ENCODE measurements around the gene RAVER1.
A peak's percentile ranks its signal among the peaks of the same experiment; 100 is the strongest.

The RAVER1 gene

DNA sequence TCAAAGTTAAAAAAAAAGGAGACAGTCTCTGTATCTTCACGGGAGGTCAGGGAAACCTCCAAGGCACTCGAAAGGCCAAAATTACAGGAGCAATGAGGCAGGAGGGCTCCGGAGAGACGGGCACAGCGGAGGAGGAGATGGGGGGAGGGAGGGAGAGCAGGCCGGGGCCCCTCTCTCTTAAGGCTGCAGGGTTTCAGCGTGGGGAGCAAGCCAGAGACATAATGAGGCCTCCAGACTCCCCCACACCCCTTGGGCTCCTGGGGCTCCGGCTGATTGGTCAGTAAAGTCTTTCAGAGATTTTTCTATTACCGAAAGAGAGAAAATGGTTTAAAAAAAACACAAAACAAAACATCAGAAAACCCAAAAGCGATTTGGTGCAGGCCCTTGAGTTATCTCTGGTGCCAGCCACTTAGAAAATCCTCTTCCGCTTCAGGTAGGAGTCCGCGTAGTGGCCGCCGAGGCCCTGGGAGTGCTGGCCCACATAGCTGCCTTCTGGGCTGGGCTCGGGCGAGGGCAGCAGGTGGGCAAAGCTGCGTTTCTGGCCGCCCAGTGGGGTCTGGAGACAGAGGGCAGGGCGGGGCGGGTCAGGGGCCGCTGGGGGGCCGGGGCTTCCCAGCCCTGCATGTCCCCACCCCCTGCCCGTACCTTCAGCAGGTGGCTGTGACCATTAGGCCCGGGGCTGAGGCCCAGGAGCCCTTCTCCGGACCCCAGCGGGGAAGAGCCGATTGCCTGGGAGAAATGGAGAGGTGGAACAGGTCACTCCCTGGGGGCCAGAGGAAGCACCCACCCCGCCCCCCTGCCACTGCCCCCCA is 16.1 kb downstream of the RAVER1 start:
- no peak for DNase-seq

DNA sequence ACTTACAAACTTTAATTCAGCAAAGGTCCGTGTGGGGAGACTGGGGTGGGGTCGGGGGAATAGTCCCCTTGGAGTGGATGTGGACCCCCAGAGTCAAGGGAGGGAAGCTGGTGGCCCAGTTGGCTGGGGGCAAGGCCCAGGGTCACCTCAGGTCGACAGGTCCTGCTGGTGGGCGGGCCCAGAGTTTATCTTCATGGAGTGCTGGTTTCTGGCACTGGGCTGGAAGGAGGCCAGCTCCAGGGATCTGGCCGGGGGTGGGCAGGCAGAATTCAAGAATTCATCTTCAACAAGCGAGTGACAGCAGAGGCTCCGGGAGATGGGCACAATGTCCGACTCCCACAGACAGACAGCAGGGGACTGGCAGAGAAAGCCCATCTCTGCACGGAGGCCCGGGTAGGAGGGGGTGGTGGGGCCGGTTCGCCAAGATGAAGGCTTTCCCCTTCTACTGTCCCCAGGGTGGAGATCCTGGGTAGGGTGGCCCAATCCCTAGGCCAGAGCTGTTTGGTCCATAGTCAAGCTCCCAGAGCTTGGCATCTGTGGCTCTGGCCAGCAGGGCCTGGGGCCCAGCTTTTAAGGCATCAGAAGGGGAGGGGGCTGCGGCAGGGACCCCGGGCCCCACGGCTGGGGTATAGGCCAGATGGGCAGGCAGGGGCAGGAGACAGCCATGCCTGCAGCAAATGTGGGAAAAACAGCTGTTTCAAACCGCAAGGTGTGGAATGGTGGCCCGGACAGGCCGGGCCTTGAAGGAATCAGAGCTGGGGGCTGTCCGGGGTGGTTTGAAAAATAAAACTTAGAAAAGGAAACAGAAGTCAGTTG is 16.9 kb downstream of the RAVER1 start:
- DNase-seq = no peak

DNA sequence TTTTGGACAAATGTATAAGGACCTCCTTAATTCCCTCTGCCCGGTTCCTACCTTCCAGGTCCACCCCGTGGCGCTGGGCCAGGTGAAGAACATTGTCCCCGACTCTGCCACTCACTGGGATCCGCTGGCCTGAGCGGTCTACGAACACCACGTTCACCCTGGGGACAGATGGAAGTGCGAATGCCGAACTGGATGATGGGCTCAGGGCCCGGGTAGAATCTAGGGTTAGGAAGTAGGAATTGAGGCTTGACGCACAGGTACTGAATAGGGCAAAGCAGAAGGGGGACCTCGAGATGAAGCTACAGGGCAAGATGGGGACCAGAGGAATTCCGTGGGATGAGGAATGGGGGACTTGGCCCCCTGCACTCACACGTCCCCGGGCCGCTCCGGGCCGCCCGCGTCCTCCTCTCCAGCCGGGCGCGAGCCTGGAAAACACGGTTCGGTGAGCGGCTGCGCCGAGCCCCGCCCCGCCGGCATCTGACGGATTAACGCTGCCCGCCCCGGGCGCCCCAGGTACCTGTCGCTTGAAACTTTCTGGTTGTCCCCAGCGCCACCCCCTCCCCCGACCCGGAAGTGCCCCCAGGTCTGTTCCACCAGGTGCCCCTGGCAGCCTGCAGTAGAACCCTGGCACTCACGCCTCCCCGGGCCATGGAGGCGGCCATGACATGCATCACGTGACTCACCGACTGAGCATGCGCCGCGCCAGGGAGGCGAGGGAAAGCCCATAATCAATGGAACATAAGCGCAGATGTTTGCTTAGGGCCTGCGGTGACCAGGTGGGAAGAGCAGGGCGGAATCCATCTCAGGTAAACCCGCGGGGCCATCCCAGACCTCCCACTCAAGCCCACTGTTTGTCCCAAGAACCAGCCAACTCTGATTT is 17.8 kb downstream of the RAVER1 start, which contains the start of gene FDX2:
Gene FDX2, minus strand, starts transcription at position 681 of the 880 bp plus-strand sequence. Its CDS starts 19 bp downstream, at position 662.
- DNase-seq = peak; percentile 83

- DNase-seq = no peak
These were observed 23.9 kb downstream of the RAVER1 start, which contains the start of gene ZGLP1 for GRCh38 chr19:10309423-10309822. Gene ZGLP1 (minus strand): TSS chr19:10309815.

- DNase-seq = no peak
These were observed 27.0 kb downstream of the RAVER1 start for GRCh38 chr19:10306327-10306726.

GRCh38 chr19:10305139-10305806 is 28.1 kb downstream of the RAVER1 start:
- peak; percentile 76 for DNase-seq

GRCh38 chr19:10299545-10300458 is 33.5 kb downstream of the RAVER1 start:
- DNase-seq = no peak

GRCh38 chr19:10295847-10296591 is 37.3 kb downstream of the RAVER1 start:
- no peak for DNase-seq

- no peak for DNase-seq
These were observed 38.0 kb downstream of the RAVER1 start for GRCh38 chr19:10295305-10295846.

DNA sequence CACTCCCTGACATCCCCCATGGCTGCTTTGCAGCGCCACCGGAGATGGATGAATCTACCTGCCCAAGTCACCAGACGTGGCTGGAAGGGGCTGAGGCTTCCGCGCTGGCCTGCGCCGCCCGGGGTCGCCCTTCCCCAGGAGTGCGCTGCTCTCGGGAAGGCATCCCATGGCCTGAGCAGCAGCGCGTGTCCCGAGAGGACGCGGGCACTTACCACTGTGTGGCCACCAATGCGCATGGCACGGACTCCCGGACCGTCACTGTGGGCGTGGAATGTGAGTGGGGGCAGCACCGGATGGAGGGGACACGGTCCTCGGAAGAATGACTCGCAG is 39.0 kb downstream of the RAVER1 start:
- DNase-seq = no peak

GRCh38 chr19:10293637-10294367 is 39.5 kb downstream of the RAVER1 start:
- no peak for DNase-seq

DNA sequence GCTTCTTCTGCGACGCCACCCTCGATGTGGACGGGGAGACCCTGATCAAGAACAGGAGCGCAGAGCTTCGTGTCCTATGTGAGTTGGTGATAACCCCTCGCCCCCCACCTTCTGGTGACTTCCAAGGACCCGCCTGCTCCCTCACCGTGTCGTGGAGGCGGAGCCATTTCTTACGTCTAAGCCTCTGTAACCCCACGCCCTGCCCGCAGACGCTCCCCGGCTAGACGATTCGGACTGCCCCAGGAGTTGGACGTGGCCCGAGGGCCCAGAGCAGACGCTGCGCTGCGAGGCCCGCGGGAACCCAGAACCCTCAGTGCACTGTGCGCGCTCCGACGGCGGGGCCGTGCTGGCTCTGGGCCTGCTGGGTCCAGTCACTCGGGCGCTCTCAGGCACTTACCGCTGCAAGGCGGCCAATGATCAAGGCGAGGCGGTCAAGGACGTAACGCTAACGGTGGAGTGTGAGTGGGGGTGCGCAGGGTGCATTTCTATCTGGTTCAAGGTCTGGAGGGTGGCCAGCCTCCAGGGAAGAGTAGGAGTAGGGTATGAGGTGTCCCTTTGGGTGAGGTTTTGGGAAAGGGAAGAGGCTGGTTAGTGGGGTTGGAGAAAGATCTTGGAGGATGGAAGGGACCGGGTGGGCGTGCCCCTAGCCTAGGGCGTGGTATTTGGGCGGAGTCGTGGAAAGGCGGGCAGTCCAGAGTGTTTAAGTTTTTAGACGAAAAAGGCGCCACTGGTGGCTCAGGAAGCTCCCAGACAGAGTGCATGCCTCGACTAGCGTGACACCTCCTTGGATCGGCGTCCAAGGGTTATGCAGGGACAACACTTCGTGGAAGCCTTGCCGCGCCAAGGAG is 40.3 kb downstream of the RAVER1 start:
- DNase-seq = no peak

DNA sequence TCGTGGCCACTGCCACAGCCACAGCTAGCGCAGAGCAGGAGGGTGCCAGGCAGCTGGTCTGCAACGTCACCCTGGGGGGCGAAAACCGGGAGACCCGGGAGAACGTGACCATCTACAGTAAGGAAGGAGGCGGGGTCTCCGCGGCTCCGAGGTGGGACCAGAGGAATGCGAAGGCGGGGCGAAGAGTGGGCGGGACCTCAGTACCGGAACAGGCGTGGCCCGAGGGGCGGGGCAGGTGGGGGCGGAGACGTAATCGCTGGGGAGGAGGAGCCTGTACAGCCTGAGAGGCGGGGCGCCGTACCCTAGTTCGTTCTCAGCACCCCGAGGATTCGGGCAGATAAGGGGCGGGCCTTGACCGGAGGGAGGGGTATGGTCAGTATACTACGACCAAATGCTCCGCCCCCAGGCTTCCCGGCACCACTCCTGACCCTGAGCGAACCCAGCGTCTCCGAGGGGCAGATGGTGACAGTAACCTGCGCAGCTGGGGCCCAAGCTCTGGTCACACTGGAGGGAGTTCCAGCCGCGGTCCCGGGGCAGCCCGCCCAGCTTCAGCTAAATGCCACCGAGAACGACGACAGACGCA is 41.0 kb downstream of the RAVER1 start:
- DNase-seq = peak; percentile 81

DNA sequence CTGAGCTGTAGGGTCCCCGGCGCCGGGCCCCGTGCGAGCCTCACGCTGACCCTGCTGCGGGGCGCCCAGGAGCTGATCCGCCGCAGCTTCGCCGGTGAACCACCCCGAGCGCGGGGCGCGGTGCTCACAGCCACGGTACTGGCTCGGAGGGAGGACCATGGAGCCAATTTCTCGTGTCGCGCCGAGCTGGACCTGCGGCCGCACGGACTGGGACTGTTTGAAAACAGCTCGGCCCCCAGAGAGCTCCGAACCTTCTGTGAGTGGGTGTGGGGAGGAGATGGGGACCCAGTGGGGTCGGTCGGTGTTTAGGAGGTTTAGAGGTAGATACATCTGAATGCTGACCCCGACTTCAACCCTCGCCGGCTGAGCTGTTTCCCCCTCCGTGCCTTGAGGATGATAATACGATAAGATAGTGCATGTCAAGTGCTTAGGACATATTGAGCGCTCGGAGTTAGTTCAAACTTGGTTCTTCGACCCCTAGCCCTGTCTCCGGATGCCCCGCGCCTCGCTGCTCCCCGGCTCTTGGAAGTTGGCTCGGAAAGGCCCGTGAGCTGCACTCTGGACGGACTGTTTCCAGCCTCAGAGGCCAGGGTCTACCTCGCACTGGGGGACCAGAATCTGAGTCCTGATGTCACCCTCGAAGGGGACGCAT is 41.6 kb downstream of the RAVER1 start:
- DNase-seq = no peak

DNA sequence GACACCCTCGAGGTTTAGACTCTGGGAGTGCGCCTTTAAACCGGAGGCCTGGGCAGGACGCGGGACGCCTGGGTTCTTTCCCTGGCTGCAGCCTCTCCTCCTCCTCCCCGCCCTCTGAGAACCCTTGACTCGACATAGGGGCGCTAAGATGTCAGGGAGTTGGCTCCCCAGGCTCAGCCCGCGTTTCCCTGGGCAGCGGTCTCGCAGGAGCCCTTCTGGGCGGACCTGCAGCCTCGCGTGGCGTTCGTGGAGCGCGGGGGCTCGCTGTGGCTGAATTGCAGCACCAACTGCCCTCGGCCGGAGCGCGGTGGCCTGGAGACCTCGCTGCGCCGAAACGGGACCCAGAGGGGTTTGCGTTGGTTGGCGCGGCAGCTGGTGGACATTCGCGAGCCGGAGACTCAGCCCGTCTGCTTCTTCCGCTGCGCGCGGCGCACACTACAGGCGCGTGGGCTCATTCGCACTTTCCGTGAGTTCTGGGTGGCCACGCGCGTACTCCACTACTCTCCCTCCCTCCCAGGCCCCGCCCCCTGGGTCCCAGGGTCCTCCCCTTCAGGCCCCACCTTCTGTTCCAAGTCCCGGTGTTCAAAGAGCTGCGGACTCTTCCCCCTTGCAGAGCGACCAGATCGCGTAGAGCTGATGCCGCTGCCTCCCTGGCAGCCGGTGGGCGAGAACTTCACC is 42.3 kb downstream of the RAVER1 start:
- DNase-seq = peak; percentile 75

DNA sequence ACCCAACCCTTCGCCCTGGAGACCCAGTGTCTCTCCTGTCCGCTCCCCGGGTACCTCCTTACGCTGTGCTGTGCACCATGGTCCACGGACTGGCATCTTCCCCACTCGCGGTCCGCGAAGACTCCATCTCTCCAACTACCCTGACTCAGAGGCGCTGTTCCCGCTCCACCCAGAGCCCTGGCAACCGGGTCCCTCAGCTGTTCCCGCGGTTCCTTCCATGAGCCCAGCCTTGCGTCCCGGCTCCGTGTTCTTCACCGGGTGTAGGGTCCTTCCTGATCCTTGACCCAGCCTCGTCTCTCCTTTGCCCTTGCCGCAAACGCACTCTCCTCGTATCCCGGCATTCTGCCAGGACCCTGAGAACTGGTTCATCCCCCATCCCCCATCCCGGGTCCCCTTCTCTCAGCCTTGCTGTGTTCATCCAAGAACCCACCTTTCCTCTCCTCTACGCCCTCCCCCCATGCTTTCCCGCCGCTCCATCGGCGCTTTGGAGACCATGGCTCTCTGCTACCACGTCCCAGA is 42.9 kb downstream of the RAVER1 start:
- DNase-seq = peak; percentile 45

All from EL (cell line).